Testis (tissue), 2 donors: ENCODE measurements around the gene BATF.

Source experiments
- CTCF ChIP-seq, 3 experiments: fragments of 450-650 bp in 2 of 3; fragments of 200-600 bp in 1 of 3; sonication (generic) in 1 of 3; IDR thresholded peaks; one replicate each; pipeline ENCODE4 v1.5.1; 2016 to 2019; ENCODE audit warnings: antibody characterized with exemption in 3 of 3, mild to moderate bottlenecking in 2 of 3, moderate library complexity in 1 of 3
- POLR2A ChIP-seq: fragments of 450-650 bp; IDR thresholded peaks from one replicate; pipeline ENCODE4 v1.6.1; 2017; ENCODE audit warnings: antibody characterized with exemption, mild to moderate bottlenecking, moderate library complexity

GRCh38 chr14:75518625-75519024, 3.6 kb upstream of the BATF start:
- no peak for TF ChIP-seq CTCF (IDR thresholded peaks at IDR 0.05)
- no peak for TF ChIP-seq POLR2A
